Measurements from ENCODE around the gene UNC13C.

- TF ChIP-seq CTCF (IDR thresholded peaks at IDR 0.05), result no peak
- no peak for TF ChIP-seq POLR2A (IDR thresholded peaks at IDR 0.05)
These were observed 50.8 kb downstream of the UNC13C start for GRCh38 chr15:54029081-54029480.
